Loucy (cell line): ENCODE measurements around the gene RPP40.

Experiments used
- CTCF ChIP-seq: fragments of 200-600 bp; sonication (generic); conservative IDR thresholded peaks from 2 replicates; pipeline ENCODE4 v1.5.1; 2014; ENCODE audit warnings: mild to moderate bottlenecking, antibody characterized with exemption, low read length
- EZH2phosphoT487 ChIP-seq: fragments of 200-600 bp; IDR thresholded peaks from 2 replicates; pipeline ENCODE4 v1.6.1; 2018; ENCODE audit warnings: antibody characterized with exemption, mild to moderate bottlenecking, moderate library complexity, borderline replicate concordance

- TF ChIP-seq CTCF, result no peak
- no peak for TF ChIP-seq EZH2phosphoT487
Measured at GRCh38 chr6:4981761-4982160, 22.1 kb downstream of the RPP40 start.
